GM23338 (cell line): ENCODE measurements around the gene SMARCD2. TPM values are rescaled to one million over a fixed set of nuclear protein-coding genes. Genes with fewer than 3 reads are reported as not detected.

Experiments
- ATAC-seq: fragments of 200-7000 bp; cut with Tn5 transposase; 3 replicates; pipeline ENCODE4 v1.9.1; 2020
- DNase-seq: peaks from one replicate; pipeline ENCODE4 v3.0.0-alpha.2; 2015; ENCODE audit warnings: low spot score
- H2AFZ ChIP-seq: fragments of 200-600 bp; sonication (generic); 2 replicates; pipeline ENCODE4 v1.8.0; 2016; ENCODE audit warnings: antibody characterized with exemption, mild to moderate bottlenecking, moderate library complexity
- H3F3A ChIP-seq: fragments of 200-600 bp; sonication (generic); replicated peaks from 2 replicates; pipeline ENCODE4 v1.8.0; 2017; ENCODE audit warnings: antibody characterized with exemption, mixed run types, low read depth
- H3K27ac ChIP-seq: fragments of 200-600 bp; sonication (generic); 2 replicates; pipeline ENCODE4 v1.6.1; 2016; ENCODE audit warnings: low read depth
- H3K27me3 ChIP-seq: fragments of 200-600 bp; sonication (generic); 2 replicates; pipeline ENCODE4 v1.8.0; 2016; ENCODE audit warnings: mild to moderate bottlenecking, mixed run types, moderate library complexity; ENCODE audit not compliant: insufficient read depth
- H3K36me3 ChIP-seq: fragments of 200-600 bp; sonication (generic); 2 replicates; pipeline ENCODE4 v1.8.0; 2016; ENCODE audit warnings: mild to moderate bottlenecking; ENCODE audit not compliant: insufficient read depth
- H3K4me1 ChIP-seq: fragments of 200-600 bp; sonication (generic); 2 replicates; pipeline ENCODE4 v1.8.0; 2016; ENCODE audit warnings: mild to moderate bottlenecking, moderate library complexity; ENCODE audit not compliant: insufficient read depth
- H3K4me2 ChIP-seq: fragments of 200-600 bp; sonication (generic); 2 replicates; pipeline ENCODE4 v1.7.1; 2017; ENCODE audit warnings: mixed run types
- H3K4me3 ChIP-seq: fragments of 200-600 bp; sonication (generic); 2 replicates; pipeline ENCODE4 v1.6.1; 2016; ENCODE audit warnings: mixed run types
- H3K79me2 ChIP-seq: fragments of 200-600 bp; sonication (generic); replicated peaks from 2 replicates; pipeline ENCODE4 v1.8.0; 2017; ENCODE audit warnings: mild to moderate bottlenecking; ENCODE audit not compliant: insufficient read depth
- H3K9me2 ChIP-seq: fragments of 200-600 bp; sonication (generic); 2 replicates; pipeline ENCODE4 v1.8.0; 2017; ENCODE audit not compliant: insufficient read depth
- H4K20me1 ChIP-seq: fragments of 200-600 bp; sonication (generic); replicated peaks from 2 replicates; pipeline ENCODE4 v1.8.0; 2017; ENCODE audit warnings: mild to moderate bottlenecking; ENCODE audit not compliant: insufficient read depth
- H3K27ac Mint-ChIP-seq: 2 replicates; pipeline ENCODE4 v1.8.0; 2020; ENCODE audit warnings: inconsistent platforms, mild to moderate bottlenecking, moderate library complexity, mixed read lengths
- H3K27me3 Mint-ChIP-seq: 3 replicates; pipeline ENCODE4 v1.8.0; 2022; ENCODE audit warnings: low read depth, mild to moderate bottlenecking, moderate library complexity, mixed read lengths, inconsistent platforms; ENCODE audit not compliant: insufficient read depth, poor library complexity
- H3K36me3 Mint-ChIP-seq: 3 replicates; pipeline ENCODE4 v1.8.0; 2021; ENCODE audit warnings: low read depth, mild to moderate bottlenecking, inconsistent platforms, moderate library complexity, mixed read lengths
- H3K4me1 Mint-ChIP-seq: 3 replicates; pipeline ENCODE4 v1.8.0; 2020; ENCODE audit warnings: mild to moderate bottlenecking, inconsistent platforms, mixed read lengths
- H3K4me3 Mint-ChIP-seq: 3 replicates; pipeline ENCODE4 v1.8.0; 2021; ENCODE audit warnings: moderate library complexity, mild to moderate bottlenecking, inconsistent platforms, mixed read lengths
- H3K9me3 Mint-ChIP-seq: 3 replicates; pipeline ENCODE4 v1.8.0; 2020; ENCODE audit warnings: moderate library complexity, mild to moderate bottlenecking, inconsistent platforms, mixed read lengths
- CREB1 ChIP-seq: fragments of 250-450 bp; sonication (Bioruptor Pico); IDR thresholded peaks from 2 replicates; pipeline ENCODE4 v1.5.0; 2020; ENCODE audit warnings: low read depth, mild to moderate bottlenecking, moderate library complexity
- CTCF ChIP-seq, 2 experiments: fragments of 200-600 bp in 1 of 2; sonication (generic) in 1 of 2; conservative IDR thresholded peaks; 2 replicates each; pipeline versions ENCODE4 v1.5.1 to v1.6.1; 2016 to 2017; ENCODE audit warnings: antibody characterized with exemption in 2 of 2, low read depth in 2 of 2, mild to moderate bottlenecking in 2 of 2, moderate library complexity in 1 of 2
- ETS1 ChIP-seq: IDR thresholded peaks from 2 replicates; pipeline ENCODE4 v1.6.1; 2016; ENCODE audit warnings: antibody characterized with exemption
- EZH2 ChIP-seq: fragments of 200-600 bp; sonication (generic); IDR thresholded peaks from one replicate; pipeline ENCODE4 v1.8.0; 2017; ENCODE audit warnings: antibody characterized with exemption, mild to moderate bottlenecking, low read depth; ENCODE audit not compliant: unreplicated experiment
- EZH2phosphoT487 ChIP-seq: fragments of 200-600 bp; sonication (generic); IDR thresholded peaks from one replicate; pipeline ENCODE4 v1.8.1; 2018; ENCODE audit warnings: antibody characterized with exemption; ENCODE audit not compliant: unreplicated experiment
- JUNB ChIP-seq: IDR thresholded peaks from one replicate; pipeline ENCODE4 v1.6.1; 2016; ENCODE audit warnings: antibody characterized with exemption; ENCODE audit not compliant: unreplicated experiment
- NANOG ChIP-seq: IDR thresholded peaks from 2 replicates; pipeline ENCODE4 v1.6.1; 2016; ENCODE audit warnings: antibody characterized with exemption, borderline replicate concordance
- POLR2AphosphoS5 ChIP-seq: IDR thresholded peaks from 2 replicates; pipeline ENCODE4 v1.6.1; 2016; ENCODE audit warnings: antibody characterized with exemption, low read depth
- REST ChIP-seq: IDR thresholded peaks from one replicate; pipeline ENCODE4 v1.6.1; 2018; ENCODE audit warnings: antibody characterized with exemption; ENCODE audit not compliant: unreplicated experiment
- STAT1 ChIP-seq: IDR thresholded peaks from one replicate; pipeline ENCODE4 v1.6.1; 2016; ENCODE audit warnings: antibody characterized with exemption; ENCODE audit not compliant: unreplicated experiment
- ZNF114 ChIP-seq: fragments of 250-450 bp; sonication (Bioruptor Pico); IDR thresholded peaks from 2 replicates; pipeline ENCODE4 v1.5.0; 2020; ENCODE audit warnings: mild to moderate bottlenecking, moderate library complexity
- ZNF331 ChIP-seq: fragments of 250-450 bp; sonication (Bioruptor Pico); IDR thresholded peaks from 2 replicates; pipeline ENCODE4 v1.5.0; 2020; ENCODE audit warnings: low read depth, mild to moderate bottlenecking, moderate library complexity
- ZNF462 ChIP-seq: fragments of 250-450 bp; sonication (Bioruptor Pico); IDR thresholded peaks from 2 replicates; pipeline ENCODE4 v1.5.0; 2020; ENCODE audit warnings: mild to moderate bottlenecking, moderate library complexity
- polyA plus RNA-seq: library from polyadenylated mRNA; unstranded; fragments of >200 nt; fragmentation: Nextera tagmentation; extraction: Ambion mirVana; gene quantifications from 2 replicates; pipeline ENCODE4 v1.2.1, GENCODE V29; 2016
- total RNA-seq: library from RNA; depleted of rRNA; stranded (reverse); fragments of >200 nt; shearing (Covaris generic); gene quantifications from 2 replicates; pipeline ENCODE4 v1.2.3, GENCODE V29; 2014

Gene SMARCD2
- total and polyA plus RNA-seq, 2 experiments from 2014 or later, result 36.4 to 133 TPM

- Histone ChIP-seq H3K9me2 (no peaks in the 10 kb centered on the region), H3K4me3 (no peak overlapping the region), H4K20me1 (peaks cover 36% of the 10 kb centered on the region), H3F3A (0 out of 2 replicates have a peak, but pooled peaks cover 6% of the 10 kb centered on the region), H3K79me2 (peaks cover 98% of the 10 kb centered on the region), H2AFZ (no peak overlapping the region), H3K36me3 (peaks cover 67% of the 10 kb centered on the region), H3K27me3 (no peaks in the 10 kb centered on the region), H3K27ac (no peak overlapping the region), H3K4me2 (no peak overlapping the region), H3K4me1 (no peaks in the 10 kb centered on the region)
- no peaks in the 10 kb centered on the region for H3K9me3 Mint-ChIP-seq
- no peaks in the 10 kb centered on the region for H3K4me1 Mint-ChIP-seq
- H3K4me3 Mint-ChIP-seq, result no peak overlapping the region
- H3K27ac Mint-ChIP-seq, result no peak overlapping the region
- ATAC-seq (no peak), DNase-seq (no peak)
- H3K27me3 Mint-ChIP-seq, result no peaks in the 10 kb centered on the region
- peaks cover 75% of the 10 kb centered on the region for H3K36me3 Mint-ChIP-seq
- no peak for TF ChIP-seq NANOG
- no peak for TF ChIP-seq EZH2
- TF ChIP-seq REST, result no peak
- no peak for TF ChIP-seq JUNB
- no peak for TF ChIP-seq ZNF462 (CRISPR knock-in tag)
- no peak for TF ChIP-seq STAT1
- no peak for TF ChIP-seq EZH2phosphoT487
- TF ChIP-seq POLR2AphosphoS5, result no peak
- no peak for TF ChIP-seq CREB1 (CRISPR knock-in tag)
- no peak for TF ChIP-seq ETS1
- TF ChIP-seq ZNF331 (CRISPR knock-in tag), result no peak
- TF ChIP-seq CTCF (conservative IDR thresholded peaks at IDR 0.05; ENCODE audit: low read depth in 2 of 2), result no peak
- no peak for TF ChIP-seq ZNF114 (CRISPR knock-in tag)
Measured at GRCh38 chr17:63790057-63790456, 52.4 kb downstream of the SMARCD2 start.
